Psoas muscle (tissue), 8 donors: ENCODE data around the gene ACAP3. TPM values are rescaled to one million over a fixed set of nuclear protein-coding genes. Genes with fewer than 3 reads are reported as not detected.

Experiments used
- ATAC-seq, 4 donors: fragments of 200-7000 bp; cut with Tn5 transposase; one replicate each; pipeline ENCODE4 v1.9.1; 2020; ENCODE audit warnings: moderate library complexity in 3 of 4, mild to moderate bottlenecking in 2 of 4
- DNase-seq, 2 donors: peaks; one replicate each; pipeline ENCODE4 v3.0.0-alpha.2; 2020
- H3K27ac ChIP-seq: fragments of 200-600 bp; one replicate; pipeline ENCODE4 v1.8.0; 2022
- H3K27me3 ChIP-seq, 3 donors: fragments of 200-600 bp in 1 of 3; one replicate each; pipeline versions ENCODE4 v1.6.1 to v1.8.0; 2013 to 2022; ENCODE audit warnings: low read length in 2 of 3, mild to moderate bottlenecking in 2 of 3, moderate library complexity in 1 of 3; ENCODE audit not compliant: insufficient read depth in 3 of 3
- H3K36me3 ChIP-seq, 2 donors: fragments of 200-600 bp in 1 of 2; one replicate each; pipeline versions ENCODE4 v1.6.1 to v1.8.0; 2013 to 2022; ENCODE audit warnings: low read depth in 1 of 2, mild to moderate bottlenecking in 1 of 2, moderate library complexity in 1 of 2; ENCODE audit not compliant: insufficient read depth in 1 of 2
- H3K4me1 ChIP-seq: fragments of 200-600 bp; one replicate; pipeline ENCODE4 v1.8.0; 2022
- H3K4me3 ChIP-seq: fragments of 200-600 bp; one replicate; pipeline ENCODE4 v1.8.0; 2022; ENCODE audit warnings: mild to moderate bottlenecking
- H3K9me3 ChIP-seq: fragments of 200-600 bp; one replicate; pipeline ENCODE4 v1.8.0; 2022
- CTCF ChIP-seq: fragments of 200-600 bp; IDR thresholded peaks from one replicate; pipeline ENCODE4 v1.8.0; 2022; ENCODE audit warnings: antibody characterized with exemption
- WGBS, 3 donors: extraction: QIAGEN DNeasy Blood & Tissue Kit; methylation state at CpG; one replicate each; pipeline versions ENCODE4 v1.1.6 to v1.1.7; 2013; 5-methylcytosine and 5-hydroxymethylcytosine counted together
- intact Hi-C, 2 donors: fragments of 100-400 bp; cut with DNase I; formaldehyde crosslinking; loops; one replicate each; pipeline versions ENCODE4 v1.11.0 to v1.14.2; 2022
- polyA plus RNA-seq, 3 donors: library from polyadenylated mRNA; stranded (reverse); fragments of 200-250 nt; gene quantifications; one replicate each; pipeline ENCODE4 v1.2.3, GENCODE V29; 2013
- total RNA-seq, 4 donors: library from RNA; stranded (reverse); fragmentation: NEBNext Ultra II Directional in 2 of 4; extraction: Animal tissue kit (Norgen Biotek cat#: 25700) in 2 of 4; gene quantifications; one replicate each; pipeline versions ENCODE4 v1.2.1 to v1.2.4, GENCODE V29; 2021 to 2023
- donor health status: healthy with polysubstance abuse.
- donor health status: DM: no; HTN: no; CAD: no; lungs with moderate emphysema.
- donor health status: Bipolar disorder and iron deficiency.
- donor health status: healthy.
- donor health status: DM: yes; HTN: yes; CAD: no.
- donor health status: DM: no; HTN: no; CAD: no.
- donor health status: DM: no; HTN: no; CAD: no.
- donor health status: DM: yes; HTN: yes; CAD: no.

The ACAP3 gene
- total and polyA plus RNA-seq, 7 donors, result 14.7 to 32.0 (median 23.7) TPM

- 3 to 12% (median 4%) methylated on average over 7 to 52 of the region's 52 CpGs for WGBS, 3 donors
- Histone ChIP-seq H3K4me3 (peak overlapping the region; percentile 44), H3K27me3 (peaks cover 0 to 49% (median 3%) of the 10 kb centered on the region in 3 donors), H3K4me1 (peaks cover 21% of the 10 kb centered on the region), H3K9me3 (no peaks in the 10 kb centered on the region), H3K27ac (no peak overlapping the region), H3K36me3 (peaks cover 0 to 4% of the 10 kb centered on the region in 2 donors)
- intact Hi-C loops, result no loop called here
- DNase-seq (peak; percentile 54 to 71), ATAC-seq (peak in 1 of 4 donors; percentile 12)
- no peak for TF ChIP-seq CTCF
These were observed 47.7 kb upstream of the ACAP3 start for GRCh38 chr1:1355416-1355815.

- Histone ChIP-seq H3K4me1 (peaks cover 17% of the 10 kb centered on the region), H3K9me3 (no peaks in the 10 kb centered on the region), H3K36me3 (peaks cover 0 to 4% of the 10 kb centered on the region in 2 donors), H3K27ac (no peak overlapping the region), H3K27me3 (peaks cover 0 to 42% (median 0%) of the 10 kb centered on the region in 3 donors), H3K4me3 (peak overlapping the region; percentile 44)
- intact Hi-C loops, result no loop called here
- no peak for TF ChIP-seq CTCF
- DNase-seq (peak; percentile 28 to 60), ATAC-seq (no peak)
- WGBS, 3 donors, result 50 to 56% (median 55%) methylated on average over 76 to 116 of the region's 116 CpGs
These were observed 46.8 kb upstream of the ACAP3 start for GRCh38 chr1:1354271-1355247.

GRCh38 chr1:1353389-1354151, 45.8 kb upstream of the ACAP3 start:
- H3K27me3 ChIP-seq, result peaks cover 0 to 32% (median 0%) of the 10 kb centered on the region in 3 donors
- H3K36me3 ChIP-seq, result peaks cover 0 to 4% of the 10 kb centered on the region in 2 donors
- peak in 1 of 2 donors; percentile 20 for DNase-seq
- H3K27ac ChIP-seq, result no peak overlapping the region
- WGBS, 3 donors, result 38 to 44% (median 39%) methylated on average over 24 to 28 of the region's 28 CpGs
- no peak for TF ChIP-seq CTCF
- no peak overlapping the region for H3K4me3 ChIP-seq
- intact Hi-C loops, result no loop called here
- ATAC-seq, result no peak
- no peaks in the 10 kb centered on the region for H3K9me3 ChIP-seq
- H3K4me1 ChIP-seq, result peaks cover 17% of the 10 kb centered on the region

GRCh38 chr1:1352786-1353388, 45.2 kb upstream of the ACAP3 start:
- TF ChIP-seq CTCF, result no peak
- H3K36me3 ChIP-seq, result peaks cover 0 to 4% of the 10 kb centered on the region in 2 donors
- H3K9me3 ChIP-seq, result no peaks in the 10 kb centered on the region
- intact Hi-C loops, result no loop called here
- WGBS, 3 donors, result 18 to 35% (median 23%) methylated on average over 4 to 5 of the region's 5 CpGs
- peaks cover 17% of the 10 kb centered on the region for H3K4me1 ChIP-seq
- peaks cover 0 to 26% (median 0%) of the 10 kb centered on the region in 3 donors for H3K27me3 ChIP-seq
- peak overlapping the region; percentile 55 for H3K27ac ChIP-seq
- no peak for DNase-seq
- no peak for ATAC-seq
- no peak overlapping the region for H3K4me3 ChIP-seq
